Keratinocyte (primary cell): ENCODE results near the gene UPP2. TPM values are rescaled to one million over a fixed set of nuclear protein-coding genes. Genes with fewer than 3 reads are reported as not detected.

ENCODE experiments used
- DNase-seq: peaks from one replicate; pipeline ENCODE4 v3.0.0-alpha.2; 2011; ENCODE audit warnings: low read depth, missing footprints, low spot score
- FAIRE-seq: peaks from 2 replicates; lab custom pipeline; 2011; peaks lifted over from hg19 to GRCh38; lab: Jason Lieb, UNC
- H2AFZ ChIP-seq: 2 replicates; pipeline ENCODE4 v1.6.0; 2012; ENCODE audit warnings: low read length, control low read depth, inconsistent platforms; ENCODE audit not compliant: control insufficient read depth
- H3K27ac ChIP-seq: 2 replicates; pipeline ENCODE4 v1.5.1; 2011; ENCODE audit warnings: low read length; ENCODE audit not compliant: control insufficient read depth, insufficient read depth
- H3K27me3 ChIP-seq: 3 replicates; pipeline ENCODE4 v1.6.0; 2011; ENCODE audit warnings: low read length; ENCODE audit not compliant: control insufficient read depth, insufficient read depth; ENCODE audit errors: extremely low read depth
- H3K36me3 ChIP-seq, 2 experiments: 2 replicates in 1 of 2; 3 replicates in 1 of 2; pipeline ENCODE4 v1.5.1; 2011; ENCODE audit warnings: low read length in 2 of 2, mild to moderate bottlenecking in 1 of 2; ENCODE audit not compliant: control insufficient read depth in 2 of 2, insufficient read depth in 2 of 2; ENCODE audit errors: extremely low read depth in 1 of 2
- H3K4me1 ChIP-seq: 3 replicates; pipeline ENCODE4 v1.5.1; 2011; ENCODE audit warnings: low read length; ENCODE audit not compliant: control insufficient read depth, insufficient read depth; ENCODE audit errors: extremely low read depth
- H3K4me2 ChIP-seq: 3 replicates; pipeline ENCODE4 v1.6.0; 2011; ENCODE audit warnings: low read depth, low read length; ENCODE audit not compliant: control insufficient read depth, insufficient read depth; ENCODE audit errors: extremely low read depth
- H3K4me3 ChIP-seq, 3 experiments: fragments of 200-600 bp in 1 of 3; sonication (generic) in 1 of 3; 2 replicates in 2 of 3; 3 replicates in 1 of 3; pipeline ENCODE4 v1.5.1; 2011 to 2016; ENCODE audit warnings: low read length in 3 of 3, mild to moderate bottlenecking in 3 of 3, control low read depth in 2 of 3, inconsistent platforms in 1 of 3, low read depth in 1 of 3, mixed read lengths in 1 of 3, mixed run types in 1 of 3, moderate library complexity in 1 of 3; ENCODE audit not compliant: control insufficient read depth in 2 of 3, insufficient read depth in 2 of 3; ENCODE audit errors: extremely low read depth in 1 of 3
- H3K79me2 ChIP-seq: 2 replicates; pipeline ENCODE4 v1.6.0; 2012; ENCODE audit warnings: low read length; ENCODE audit not compliant: control insufficient read depth, insufficient read depth
- H3K9ac ChIP-seq: 3 replicates; pipeline ENCODE4 v1.6.0; 2011; ENCODE audit warnings: low read length; ENCODE audit not compliant: control insufficient read depth, insufficient read depth; ENCODE audit errors: extremely low read depth
- H3K9me1 ChIP-seq: 3 replicates; pipeline ENCODE4 v1.6.0; 2011; ENCODE audit warnings: low read length; ENCODE audit not compliant: control insufficient read depth, insufficient read depth; ENCODE audit errors: extremely low read depth
- H3K9me3 ChIP-seq: 2 replicates; pipeline ENCODE4 v1.5.1; 2012; ENCODE audit warnings: low read depth, low read length; ENCODE audit not compliant: control insufficient read depth
- H4K20me1 ChIP-seq: 3 replicates; pipeline ENCODE4 v1.6.0; 2011; ENCODE audit warnings: low read length; ENCODE audit not compliant: control insufficient read depth, insufficient read depth; ENCODE audit errors: extremely low read depth
- EZH2 ChIP-seq: IDR thresholded peaks from one replicate; pipeline ENCODE4 v1.6.1; 2012; ENCODE audit warnings: inconsistent platforms, mild to moderate bottlenecking, low read length, moderate library complexity
- dilution Hi-C: fragments of 300-500 bp; cut with MboI; formaldehyde crosslinking; loops from one replicate; pipeline ENCODE4 v1.7.0; 2020; ENCODE audit warnings: low sequenced_read_pairs; ENCODE audit not compliant: extremely low pct_ligation_motif_present
- polyA plus RNA-seq, 5 experiments: library from polyadenylated mRNA; depleted of rRNA in 3 of 5; stranded (reverse) in 3 of 5; stranded (forward) in 1 of 5; unstranded in 1 of 5; fragments of >200 nt; gene quantifications; 1 replicate in 1 of 5; 2 replicates in 3 of 5; 3 replicates in 1 of 5; pipeline versions ENCODE4 v1.2.1 to v1.2.3, GENCODE V29; 2011 to 2012; ENCODE audit warnings: missing spikeins in 2 of 5, low read depth in 1 of 5, low replicate concordance in 1 of 5
- TF ChIP-seq, protein P1 (sequence below), 3 experiments: IDR thresholded peaks in 1 of 3; conservative IDR thresholded peaks in 1 of 3; optimal IDR thresholded peaks in 1 of 3; 2 replicates in 2 of 3; 3 replicates in 1 of 3; pipeline versions ENCODE3 to v1.5.1; 2011; ENCODE audit warnings: low read length in 3 of 3, mild to moderate bottlenecking in 3 of 3, moderate library complexity in 2 of 3, control low read depth in 1 of 3, inconsistent platforms in 1 of 3; ENCODE audit not compliant: insufficient read depth in 2 of 3; ENCODE audit errors: extremely low read depth in 1 of 3

The UPP2 gene
- polyA plus RNA-seq, 1 donor (not counting 4 experiments of a cell fraction or from before 2014, with no cell fraction given), result not detected

DNA sequence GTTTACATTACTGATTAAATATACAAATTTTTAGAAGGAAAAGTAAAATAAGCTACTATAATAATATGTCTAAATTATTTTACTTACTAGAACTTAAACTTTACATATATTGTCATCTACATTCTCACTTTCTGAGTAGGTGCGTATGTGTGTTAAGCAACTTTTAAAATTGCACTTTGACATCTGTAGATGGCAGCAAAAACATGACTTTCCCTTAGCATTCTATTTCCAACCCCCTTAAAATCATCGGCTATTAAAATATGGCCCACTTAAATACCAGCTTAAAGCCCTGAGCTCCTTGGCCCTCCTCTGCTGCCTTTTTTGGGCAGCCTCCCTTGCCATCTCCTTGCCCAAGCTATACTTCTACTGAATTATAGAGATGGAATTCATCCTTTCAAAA, 78.0 kb downstream of the UPP2 start:
- dilution Hi-C loops, result no loop called here
- no peaks in the 10 kb centered on the region for H3K9me3 ChIP-seq
- no peak overlapping the region for H3K27ac ChIP-seq
- FAIRE-seq (no peak), DNase-seq (no peak)
- no peak overlapping the region for H3K9ac ChIP-seq
- no peaks in the 10 kb centered on the region for H3K27me3 ChIP-seq
- no peaks in the 10 kb centered on the region for H3K79me2 ChIP-seq
- H3K4me3 ChIP-seq, result no peak overlapping the region
- TF ChIP-seq, protein P1, sequence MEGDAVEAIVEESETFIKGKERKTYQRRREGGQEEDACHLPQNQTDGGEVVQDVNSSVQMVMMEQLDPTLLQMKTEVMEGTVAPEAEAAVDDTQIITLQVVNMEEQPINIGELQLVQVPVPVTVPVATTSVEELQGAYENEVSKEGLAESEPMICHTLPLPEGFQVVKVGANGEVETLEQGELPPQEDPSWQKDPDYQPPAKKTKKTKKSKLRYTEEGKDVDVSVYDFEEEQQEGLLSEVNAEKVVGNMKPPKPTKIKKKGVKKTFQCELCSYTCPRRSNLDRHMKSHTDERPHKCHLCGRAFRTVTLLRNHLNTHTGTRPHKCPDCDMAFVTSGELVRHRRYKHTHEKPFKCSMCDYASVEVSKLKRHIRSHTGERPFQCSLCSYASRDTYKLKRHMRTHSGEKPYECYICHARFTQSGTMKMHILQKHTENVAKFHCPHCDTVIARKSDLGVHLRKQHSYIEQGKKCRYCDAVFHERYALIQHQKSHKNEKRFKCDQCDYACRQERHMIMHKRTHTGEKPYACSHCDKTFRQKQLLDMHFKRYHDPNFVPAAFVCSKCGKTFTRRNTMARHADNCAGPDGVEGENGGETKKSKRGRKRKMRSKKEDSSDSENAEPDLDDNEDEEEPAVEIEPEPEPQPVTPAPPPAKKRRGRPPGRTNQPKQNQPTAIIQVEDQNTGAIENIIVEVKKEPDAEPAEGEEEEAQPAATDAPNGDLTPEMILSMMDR (optimal IDR thresholded peaks at IDR 0.05 in 1 of 3, IDR thresholded peaks at IDR 0.05 in 1 of 3, conservative IDR thresholded peaks at IDR 0.05 in 1 of 3; ENCODE audit: extremely low read depth in 1 of 3, insufficient read depth in 2 of 3, low read length in 3 of 3), result peak in 1 of 3 experiments; percentile 21
- no peak for TF ChIP-seq EZH2
- no peaks in the 10 kb centered on the region for H3K9me1 ChIP-seq
- H2AFZ ChIP-seq, result no peak overlapping the region
- H3K4me2 ChIP-seq, result no peak overlapping the region
- H3K36me3 ChIP-seq, result no peaks in the 10 kb centered on the region
- no peaks in the 10 kb centered on the region for H4K20me1 ChIP-seq
- H3K4me1 ChIP-seq, result no peaks in the 10 kb centered on the region

DNA sequence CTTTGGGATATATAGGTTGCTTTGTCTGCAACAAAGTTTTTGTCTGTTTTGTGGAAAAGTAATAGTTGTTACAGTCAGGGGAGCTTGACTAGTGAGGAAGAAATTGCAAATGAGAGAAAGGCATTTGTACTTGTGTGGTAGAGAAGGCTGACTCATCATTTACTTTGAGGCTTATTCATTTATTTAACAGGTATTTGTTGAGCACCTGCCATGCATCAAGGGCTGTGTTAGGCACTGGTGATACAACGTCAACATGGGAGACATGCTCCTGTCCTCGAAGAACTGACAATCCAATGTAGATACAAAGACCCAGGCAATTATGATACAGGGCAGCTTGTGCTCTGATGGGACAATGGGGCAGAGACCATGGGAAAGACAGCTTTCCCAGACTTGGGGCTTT, 79.5 kb downstream of the UPP2 start:
- FAIRE-seq (no peak), DNase-seq (no peak)
- no peak overlapping the region for H3K4me3 ChIP-seq
- H3K9me1 ChIP-seq, result no peaks in the 10 kb centered on the region
- no peak overlapping the region for H3K4me2 ChIP-seq
- H2AFZ ChIP-seq, result no peak overlapping the region
- no peaks in the 10 kb centered on the region for H3K36me3 ChIP-seq
- H3K9ac ChIP-seq, result no peak overlapping the region
- no peaks in the 10 kb centered on the region for H3K4me1 ChIP-seq
- TF ChIP-seq, protein P1 (optimal IDR thresholded peaks at IDR 0.05 in 1 of 3, IDR thresholded peaks at IDR 0.05 in 1 of 3, conservative IDR thresholded peaks at IDR 0.05 in 1 of 3; ENCODE audit: extremely low read depth in 1 of 3, insufficient read depth in 2 of 3, low read length in 3 of 3), result no peak
- no peak for TF ChIP-seq EZH2
- H3K9me3 ChIP-seq, result no peaks in the 10 kb centered on the region
- no peaks in the 10 kb centered on the region for H3K79me2 ChIP-seq
- no peak overlapping the region for H3K27ac ChIP-seq
- dilution Hi-C loops, result no loop called here
- peaks cover 3% of the 10 kb centered on the region for H3K27me3 ChIP-seq
- H4K20me1 ChIP-seq, result no peaks in the 10 kb centered on the region
